GM08714 (cell line): Measurements from ENCODE around the gene PTGR2.
"Not testable (repeated sequence)": the region's sequence is repeated elsewhere in the genome, so short reads cannot be mapped to it uniquely, and the experiment has no call there.

Experiments
- H3K4me3 ChIP-seq: fragments of 200-500 bp; sonication (Bioruptor generic); 2 replicates; pipeline ENCODE4 v1.5.1; 2014; ENCODE audit warnings: mild to moderate bottlenecking, low read length, inconsistent platforms
- ZNF274 ChIP-seq: IDR thresholded peaks from 2 replicates; pipeline ENCODE4 v1.6.1; 2012; ENCODE audit warnings: mild to moderate bottlenecking, low read depth, low read length

PTGR2 gene

GRCh38 chr14:73851000-73851399 lies 631 bp upstream of the PTGR2 start:
- peak overlapping the region; percentile 84 for H3K4me3 ChIP-seq
- no peak for TF ChIP-seq ZNF274

GRCh38 chr14:73859145-73859544 lies 7.5 kb downstream of the PTGR2 start:
- no peak for TF ChIP-seq ZNF274
- no peak overlapping the region for H3K4me3 ChIP-seq

GRCh38 chr14:73861073-73861472 lies 9.4 kb downstream of the PTGR2 start:
- no peak overlapping the region for H3K4me3 ChIP-seq
- TF ChIP-seq ZNF274 = no peak

GRCh38 chr14:73862480-73862879 lies 10.8 kb downstream of the PTGR2 start:
- TF ChIP-seq ZNF274 = no peak
- H3K4me3 ChIP-seq = no peak overlapping the region

GRCh38 chr14:73863209-73863608 lies 11.6 kb downstream of the PTGR2 start:
- no peak overlapping the region for H3K4me3 ChIP-seq
- no peak for TF ChIP-seq ZNF274

GRCh38 chr14:73865534-73866113 lies 14.0 kb downstream of the PTGR2 start:
- no peak overlapping the region for H3K4me3 ChIP-seq
- TF ChIP-seq ZNF274 = no peak

- not testable (repeated sequence) for H3K4me3 ChIP-seq
Observed at GRCh38 chr14:73869754-73870153, 18.1 kb downstream of the PTGR2 start.

GRCh38 chr14:73870525-73871235 lies 19.0 kb downstream of the PTGR2 start:
- no peak for TF ChIP-seq ZNF274
- no peak overlapping the region for H3K4me3 ChIP-seq

- H3K4me3 ChIP-seq = no peak overlapping the region
- no peak for TF ChIP-seq ZNF274
Observed at GRCh38 chr14:73873660-73874059, 22.0 kb downstream of the PTGR2 start.

GRCh38 chr14:73877790-73878189 lies 26.2 kb downstream of the PTGR2 start:
- no peak for TF ChIP-seq ZNF274
- no peak overlapping the region for H3K4me3 ChIP-seq

- no peak for TF ChIP-seq ZNF274
- no peak overlapping the region for H3K4me3 ChIP-seq
Observed at GRCh38 chr14:73878436-73878835, 26.8 kb downstream of the PTGR2 start.

GRCh38 chr14:73879027-73879426 lies 27.4 kb downstream of the PTGR2 start:
- no peak overlapping the region for H3K4me3 ChIP-seq
- no peak for TF ChIP-seq ZNF274

GRCh38 chr14:73884438-73885190 lies 33.0 kb downstream of the PTGR2 start:
- H3K4me3 ChIP-seq = no peak overlapping the region
- no peak for TF ChIP-seq ZNF274

GRCh38 chr14:73886449-73887317 lies 35.1 kb downstream of the PTGR2 start, which contains the start of gene ZNF410:
Gene ZNF410, plus strand, starts transcription at chr14:73886859. Its CDS starts 5,317 bp downstream, at chr14:73892176.
- H3K4me3 ChIP-seq = peak within 1 kb of the TSS; percentile 77
- no peak for TF ChIP-seq ZNF274

GRCh38 chr14:73887318-73887616 lies 35.6 kb downstream of the PTGR2 start:
- peak overlapping the region; percentile 77 for H3K4me3 ChIP-seq
- TF ChIP-seq ZNF274 = no peak
